ENCODE data around the gene MYL12A.

The MYL12A gene

GRCh38 chr18:3235846-3236245 is 11.8 kb upstream of the MYL12A start:
- in situ Hi-C loops (cut with HindIII; ENCODE audit: low sequenced_read_pairs): no loop called here
- no peak for DNase-seq (ENCODE audit: low read depth)
- TF ChIP-seq CTCF (IDR thresholded peaks at IDR 0.05; ENCODE audit: low read depth, low read length, missing control alignments): no peak
- no peak overlapping the region for H3K4me3 ChIP-seq (ENCODE audit: low read depth, low read length)

- no peak for TF ChIP-seq CTCF (IDR thresholded peaks at IDR 0.05; ENCODE audit: low read depth, low read length, missing control alignments)
- in situ Hi-C loops (cut with HindIII; ENCODE audit: low sequenced_read_pairs): no loop called here
- no peak overlapping the region for H3K4me3 ChIP-seq (ENCODE audit: low read depth, low read length)
- no peak for DNase-seq (ENCODE audit: low read depth)
Observed at GRCh38 chr18:3236470-3236869, 11.1 kb upstream of the MYL12A start.

GRCh38 chr18:3238742-3239141 is 8.9 kb upstream of the MYL12A start:
- H3K4me3 ChIP-seq (ENCODE audit: low read depth, low read length): no peak overlapping the region
- in situ Hi-C loops (cut with HindIII; ENCODE audit: low sequenced_read_pairs): no loop called here
- DNase-seq (ENCODE audit: low read depth): no peak
- peak; percentile 12 for TF ChIP-seq CTCF (IDR thresholded peaks at IDR 0.05; ENCODE audit: low read depth, low read length, missing control alignments)

GRCh38 chr18:3245185-3245564 is 2.4 kb upstream of the MYL12A start:
- H3K4me3 ChIP-seq (ENCODE audit: low read depth, low read length): no peak overlapping the region

GRCh38 chr18:3245853-3246634 is 1.6 kb upstream of the MYL12A start:
- peak overlapping the region; percentile 92 for H3K4me3 ChIP-seq (ENCODE audit: low read depth, low read length)
- in situ Hi-C loops (cut with HindIII; ENCODE audit: low sequenced_read_pairs): no loop called here
- TF ChIP-seq CTCF (IDR thresholded peaks at IDR 0.05; ENCODE audit: low read depth, low read length, missing control alignments): peak; percentile 84
- DNase-seq (ENCODE audit: low read depth): no peak

More at GRCh38 chr18:3245185-3245564, 2.4 kb upstream of the MYL12A start:
- in situ Hi-C loops (cut with HindIII; ENCODE audit: low sequenced_read_pairs): no loop called here
- TF ChIP-seq CTCF (IDR thresholded peaks at IDR 0.05; ENCODE audit: low read depth, low read length, missing control alignments): no peak
- DNase-seq (ENCODE audit: low read depth): no peak

- no peak for DNase-seq (ENCODE audit: low read depth)
- H3K4me3 ChIP-seq (ENCODE audit: low read depth, low read length): peak overlapping the region; percentile 92
- TF ChIP-seq CTCF (IDR thresholded peaks at IDR 0.05; ENCODE audit: low read depth, low read length, missing control alignments): no peak
- in situ Hi-C loops (cut with HindIII; ENCODE audit: low sequenced_read_pairs): no loop called here
Observed at GRCh38 chr18:3246635-3247239, 864 bp upstream of the MYL12A start.
